GM21737 (cell line): ENCODE results near the gene HDHD5.

ENCODE experiments used
- ATAC-seq: cut with Tn5 transposase; IDR thresholded peaks from one replicate; pipeline ENCODE4 v1.9.1; 2021; ENCODE audit warnings: mild to moderate bottlenecking, moderate library complexity; ENCODE audit not compliant: unreplicated experiment

Gene HDHD5

GRCh38 chr22:17108256-17109112 lies 50.6 kb downstream of the HDHD5 start:
- no peak for ATAC-seq

GRCh38 chr22:17107547-17107810 lies 51.6 kb downstream of the HDHD5 start:
- no peak for ATAC-seq

- no peak for ATAC-seq
Observed at GRCh38 chr22:17106785-17107546, 52.1 kb downstream of the HDHD5 start.

GRCh38 chr22:17106161-17106784 lies 52.8 kb downstream of the HDHD5 start:
- no peak for ATAC-seq

GRCh38 chr22:17105143-17106129 lies 53.6 kb downstream of the HDHD5 start:
- ATAC-seq, result no peak

- ATAC-seq, result no peak
Observed at GRCh38 chr22:17104336-17104935, 54.6 kb downstream of the HDHD5 start.

- no peak for ATAC-seq
Observed at GRCh38 chr22:17103351-17103750, 55.7 kb downstream of the HDHD5 start.

- ATAC-seq, result no peak
Observed at GRCh38 chr22:17102297-17102667, 56.8 kb downstream of the HDHD5 start.

GRCh38 chr22:17101475-17102296 lies 57.4 kb downstream of the HDHD5 start:
- ATAC-seq, result no peak

- ATAC-seq, result no peak
Observed at GRCh38 chr22:17100621-17101020, 58.5 kb downstream of the HDHD5 start.

GRCh38 chr22:17098379-17098819 lies 60.7 kb downstream of the HDHD5 start:
- no peak for ATAC-seq

GRCh38 chr22:17097701-17098100 lies 61.4 kb downstream of the HDHD5 start:
- no peak for ATAC-seq

GRCh38 chr22:17097062-17097461 lies 62.0 kb downstream of the HDHD5 start:
- ATAC-seq, result no peak

GRCh38 chr22:17096071-17096470 lies 63.0 kb downstream of the HDHD5 start:
- no peak for ATAC-seq

GRCh38 chr22:17095538-17095937 lies 63.5 kb downstream of the HDHD5 start:
- no peak for ATAC-seq

GRCh38 chr22:17093081-17093480 lies 66.0 kb downstream of the HDHD5 start:
- ATAC-seq, result no peak

GRCh38 chr22:17091851-17092250 lies 67.2 kb downstream of the HDHD5 start:
- no peak for ATAC-seq

- ATAC-seq, result no peak
Observed at GRCh38 chr22:17090550-17090949, 68.5 kb downstream of the HDHD5 start.
